HG02759 (cell line): Measurements from ENCODE around the gene HS6ST1.

ENCODE experiments used
- ATAC-seq: cut with Tn5 transposase; IDR thresholded peaks from one replicate; pipeline ENCODE4 v1.9.1; 2021; ENCODE audit warnings: mild to moderate bottlenecking, moderate library complexity; ENCODE audit not compliant: unreplicated experiment

HS6ST1 gene

DNA sequence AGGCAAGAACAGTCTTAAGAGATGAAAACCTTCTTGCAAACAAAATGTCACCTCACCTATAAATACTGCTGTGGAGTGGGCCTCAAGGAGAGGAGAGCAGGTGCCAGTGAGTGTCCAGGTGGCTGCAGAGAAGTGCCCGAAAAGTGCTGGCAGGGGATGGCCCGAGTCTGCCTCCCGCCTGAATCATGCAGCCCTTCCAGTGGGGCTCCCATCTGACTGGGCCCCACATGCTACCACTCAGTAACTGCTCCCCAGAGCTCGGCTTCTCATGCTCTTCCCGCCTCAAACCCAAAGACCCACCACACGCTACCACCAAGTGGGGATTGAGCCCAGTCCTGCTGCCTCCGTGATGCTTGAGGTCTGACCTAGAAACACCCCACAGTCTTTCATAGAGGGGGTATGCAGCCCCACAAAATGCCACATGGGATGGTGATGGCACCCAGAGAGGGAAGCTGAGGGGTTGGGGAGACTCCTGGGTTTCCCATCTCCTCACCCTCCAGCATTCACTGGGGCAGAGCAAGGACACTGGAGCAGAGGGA, 7.4 kb downstream of the HS6ST1 start:
- ATAC-seq, result no peak

- ATAC-seq, result no peak
Observed at GRCh38 chr2:128310761-128311160, 7.9 kb downstream of the HS6ST1 start.

GRCh38 chr2:128310094-128310716, 8.5 kb downstream of the HS6ST1 start:
- no peak for ATAC-seq

DNA sequence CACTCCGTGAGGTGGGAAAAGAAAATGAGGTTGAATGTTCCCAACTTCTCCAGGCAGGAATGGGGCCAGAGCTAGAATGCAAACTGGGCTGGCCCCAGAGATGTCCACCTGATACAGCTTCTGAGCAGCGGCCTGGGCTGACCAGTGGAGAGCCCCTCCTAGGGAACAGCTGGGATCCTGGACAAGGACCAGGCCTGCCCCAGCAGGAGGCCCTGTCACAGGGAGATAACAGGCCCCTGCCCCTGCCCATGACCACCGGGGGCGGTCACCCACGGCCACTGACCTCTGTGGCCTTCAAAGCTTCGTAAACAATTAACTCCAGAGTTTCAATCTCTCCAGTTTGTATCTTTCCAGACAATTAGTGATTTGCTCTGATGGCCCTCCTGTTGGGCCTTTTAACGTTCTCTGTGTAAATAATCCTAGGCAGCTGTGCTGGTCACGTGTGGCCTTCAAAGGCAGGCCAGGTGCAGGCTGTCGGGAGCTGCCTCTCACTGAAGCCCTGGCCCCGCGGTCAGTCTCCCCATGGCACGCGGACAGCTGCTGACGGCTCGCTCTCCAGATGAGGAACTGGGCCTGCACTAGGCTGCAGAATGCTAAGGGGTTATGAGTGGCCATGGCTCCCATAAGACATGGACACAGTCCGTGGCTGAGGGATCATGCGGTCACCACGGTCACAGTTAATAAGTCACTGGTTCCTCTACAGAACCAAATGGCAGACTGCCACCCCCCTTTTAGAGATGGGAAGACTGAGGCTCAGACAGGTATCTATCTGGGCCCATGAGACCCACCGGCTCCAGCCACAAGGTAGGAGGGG, 9.2 kb downstream of the HS6ST1 start:
- ATAC-seq, result no peak

DNA sequence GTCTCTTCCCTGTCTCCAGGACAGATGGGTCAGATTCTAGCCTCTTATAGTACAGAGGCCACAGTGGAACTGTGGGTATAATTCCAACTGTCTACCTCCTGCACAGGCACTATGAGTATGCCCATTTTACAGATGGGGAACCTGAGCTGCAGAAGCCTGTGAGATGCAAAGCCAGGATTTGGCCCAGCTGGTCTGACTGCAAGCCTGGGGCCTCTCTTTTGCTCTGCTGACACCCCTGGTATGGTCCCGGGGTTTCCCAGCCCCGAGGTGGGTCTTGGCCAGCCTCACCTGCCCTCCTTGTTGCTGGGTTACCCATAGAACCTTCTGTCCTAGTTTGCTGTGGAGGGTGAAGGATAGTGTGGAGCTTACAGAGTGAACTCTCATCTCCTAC, 9.8 kb downstream of the HS6ST1 start:
- no peak for ATAC-seq

DNA sequence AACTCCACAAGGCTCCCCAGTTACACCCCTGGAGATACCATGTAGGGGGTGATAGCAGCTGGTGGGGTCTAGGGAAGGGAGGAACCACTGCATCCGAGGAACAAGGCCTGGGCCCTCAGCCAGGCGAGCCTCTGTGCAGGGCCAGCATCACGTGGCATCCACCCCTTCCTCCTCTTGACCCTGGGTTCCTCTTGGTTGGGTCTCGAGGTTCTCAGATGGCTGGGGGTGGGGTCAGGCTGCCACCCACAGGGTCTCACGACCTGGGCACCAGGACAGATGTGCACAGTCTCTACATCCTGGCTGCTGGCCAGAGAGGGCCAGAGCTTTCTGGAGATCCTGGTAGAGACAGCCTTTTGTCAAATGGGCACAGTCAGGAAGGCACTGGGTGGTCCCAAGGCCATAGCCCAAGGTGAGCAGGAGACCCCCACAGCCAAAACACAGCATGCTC, 10.4 kb downstream of the HS6ST1 start:
- ATAC-seq, result no peak

- no peak for ATAC-seq
Observed at GRCh38 chr2:128307595-128307994, 11.1 kb downstream of the HS6ST1 start.

DNA sequence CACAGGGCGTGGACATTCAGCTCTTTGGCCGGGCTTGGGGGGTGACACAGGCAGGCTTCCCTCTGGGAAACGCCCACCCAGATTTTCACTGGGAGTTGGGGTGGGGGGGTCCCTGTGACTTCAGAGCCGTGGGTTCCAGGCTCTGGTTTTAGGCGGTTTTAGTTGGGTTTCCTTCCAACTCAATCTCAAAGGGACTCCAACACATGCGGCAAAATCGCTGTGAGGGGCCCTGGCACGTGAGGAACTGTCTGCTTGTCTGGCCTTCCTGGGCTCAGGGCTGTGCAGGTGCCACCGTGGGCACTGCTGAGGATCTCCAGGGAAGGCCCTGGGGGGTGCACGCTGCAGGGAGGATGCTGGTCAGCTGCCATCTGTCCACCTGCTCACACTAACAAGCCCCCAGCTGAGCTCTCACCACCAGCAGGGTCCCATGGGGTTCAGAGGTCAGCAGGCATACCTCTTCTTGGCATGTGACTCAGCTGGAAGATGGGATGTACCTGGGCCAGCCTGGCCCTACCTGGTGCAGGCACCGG, 11.7 kb downstream of the HS6ST1 start:
- no peak for ATAC-seq

DNA sequence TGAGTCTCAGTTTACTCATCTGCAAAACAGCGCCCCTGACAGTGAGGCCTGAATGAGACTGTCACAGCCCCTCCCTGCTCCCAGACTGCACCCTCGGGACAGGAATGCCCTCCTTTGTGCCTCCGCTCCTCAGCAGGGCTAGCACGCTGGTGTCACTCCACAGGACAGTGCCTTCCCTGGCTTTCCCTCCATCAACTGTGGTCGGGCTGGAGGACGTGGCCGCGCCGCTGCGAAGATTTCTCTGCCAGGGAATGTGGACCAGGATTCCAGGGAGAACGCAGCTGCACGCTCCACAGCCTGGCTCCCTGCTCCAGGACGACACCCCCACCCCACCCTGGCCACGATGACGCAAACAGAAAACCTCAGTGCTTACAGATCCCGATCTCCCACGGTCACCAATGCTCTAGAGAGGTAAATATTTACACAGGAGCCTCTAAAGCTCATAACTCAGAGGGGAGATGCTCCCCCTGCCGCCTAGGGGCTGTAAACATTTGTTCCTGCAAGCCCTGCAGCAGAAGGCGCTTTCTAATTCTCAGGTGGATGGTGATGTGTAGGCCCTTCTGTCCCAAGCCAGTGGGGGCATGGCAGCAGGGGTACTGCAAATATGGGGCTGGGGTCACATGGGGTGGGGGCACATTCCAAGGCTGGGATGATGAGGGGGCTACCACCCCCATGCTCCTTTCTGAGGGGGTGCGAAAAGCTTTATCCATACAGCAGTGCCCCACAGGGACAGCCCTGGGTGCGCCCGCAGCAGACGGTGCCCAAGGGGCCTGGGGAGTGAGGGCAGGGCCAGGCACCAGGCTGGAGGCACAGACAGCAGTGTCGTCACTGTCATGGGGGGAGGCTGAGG, 12.4 kb downstream of the HS6ST1 start:
- no peak for ATAC-seq

GRCh38 chr2:128305555-128306080, 13.1 kb downstream of the HS6ST1 start:
- ATAC-seq, result peak; percentile 80

DNA sequence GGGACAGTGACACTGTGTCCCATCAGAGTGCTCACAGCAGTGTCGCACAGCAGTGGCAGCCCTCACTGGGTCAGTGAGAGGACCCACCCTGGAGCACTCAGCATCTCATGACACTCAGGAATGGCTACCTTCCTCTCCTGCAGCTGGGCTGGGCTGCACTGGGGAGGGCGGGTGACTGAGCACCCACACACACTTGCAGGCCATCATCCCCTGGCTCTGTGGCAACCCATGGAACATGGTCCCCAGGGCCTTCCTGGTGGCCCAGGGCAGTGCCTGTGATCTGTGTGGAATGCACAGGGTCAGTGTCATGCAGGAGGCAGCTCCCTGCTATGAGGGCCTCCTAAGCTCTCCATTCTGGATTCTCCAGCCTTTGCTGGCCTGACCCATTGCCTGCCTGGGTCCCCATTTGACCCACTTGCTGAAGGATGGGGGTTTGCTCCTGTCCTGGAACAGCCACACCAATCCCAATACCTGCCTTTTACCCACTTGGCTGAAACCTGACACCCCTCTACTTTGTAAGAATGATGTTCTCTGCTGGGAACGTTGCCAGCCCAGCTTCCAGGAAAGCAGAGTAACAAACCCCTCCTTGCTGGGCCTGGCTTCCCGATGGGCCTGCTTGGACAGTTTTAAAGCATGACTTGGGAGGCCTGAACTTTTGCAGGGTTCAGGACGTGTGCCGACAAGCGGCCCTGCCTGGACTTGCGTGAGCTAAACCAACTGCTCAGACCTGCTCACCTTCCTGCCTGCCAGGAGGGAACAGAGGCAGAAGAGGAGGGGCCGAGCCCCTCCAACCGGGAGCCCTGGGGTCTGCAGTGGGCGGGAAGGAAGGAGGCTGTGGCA, 13.7 kb downstream of the HS6ST1 start:
- no peak for ATAC-seq

DNA sequence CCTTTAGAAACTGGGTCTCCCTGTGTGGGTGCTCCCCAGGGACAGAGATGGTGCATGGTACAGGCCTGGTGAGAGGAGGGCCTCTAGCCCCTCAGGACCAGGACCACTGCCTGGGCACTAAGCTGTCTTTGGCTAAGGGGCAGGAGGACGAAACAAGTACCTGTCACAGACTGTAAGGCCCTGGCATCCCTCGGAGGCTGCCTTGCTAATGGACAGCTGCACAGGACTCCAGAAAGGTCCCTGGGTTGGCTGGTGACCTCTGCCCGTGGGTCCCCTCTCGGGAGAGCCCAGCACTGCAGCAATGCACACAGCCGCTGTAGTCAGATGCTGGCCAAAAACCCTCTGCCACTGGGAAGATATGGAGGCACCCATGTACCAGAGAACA, 14.3 kb downstream of the HS6ST1 start:
- ATAC-seq, result no peak

- ATAC-seq, result no peak
Observed at GRCh38 chr2:128303911-128304310, 14.8 kb downstream of the HS6ST1 start.

DNA sequence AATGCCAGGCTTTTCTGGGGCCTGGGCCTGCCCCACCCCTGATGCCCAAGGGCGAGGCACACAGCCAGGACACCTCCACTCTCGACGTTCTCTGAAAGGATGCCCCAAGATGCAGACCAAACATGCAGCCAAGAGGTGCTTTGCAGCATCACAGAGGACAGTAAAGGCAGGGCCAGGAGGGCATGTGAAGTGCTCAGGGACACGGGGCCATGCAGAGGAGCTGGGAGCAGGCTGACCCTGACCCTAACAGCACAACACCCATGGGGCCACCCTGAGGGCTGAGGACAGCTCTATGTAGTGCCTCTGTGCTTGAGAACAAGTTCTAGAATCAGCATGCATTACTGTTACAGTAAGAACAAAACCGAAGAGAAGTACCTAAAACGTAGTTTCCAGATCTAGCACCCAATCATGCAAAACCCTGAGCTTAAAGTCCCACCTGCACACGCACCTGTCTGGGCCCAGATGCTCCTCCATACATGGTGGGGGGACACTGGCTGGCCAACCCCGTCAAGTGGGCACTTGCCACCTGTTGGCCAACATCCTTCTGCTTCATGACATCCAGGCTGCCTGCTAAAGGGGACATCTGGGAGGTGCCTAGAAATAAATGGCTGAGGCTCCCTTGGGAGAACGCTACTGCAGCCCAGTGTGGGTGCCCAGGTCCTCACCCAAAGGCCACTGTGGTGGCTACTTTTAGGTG, 15.4 kb downstream of the HS6ST1 start:
- ATAC-seq, result no peak

GRCh38 chr2:128302744-128303067, 16.0 kb downstream of the HS6ST1 start:
- ATAC-seq, result no peak

DNA sequence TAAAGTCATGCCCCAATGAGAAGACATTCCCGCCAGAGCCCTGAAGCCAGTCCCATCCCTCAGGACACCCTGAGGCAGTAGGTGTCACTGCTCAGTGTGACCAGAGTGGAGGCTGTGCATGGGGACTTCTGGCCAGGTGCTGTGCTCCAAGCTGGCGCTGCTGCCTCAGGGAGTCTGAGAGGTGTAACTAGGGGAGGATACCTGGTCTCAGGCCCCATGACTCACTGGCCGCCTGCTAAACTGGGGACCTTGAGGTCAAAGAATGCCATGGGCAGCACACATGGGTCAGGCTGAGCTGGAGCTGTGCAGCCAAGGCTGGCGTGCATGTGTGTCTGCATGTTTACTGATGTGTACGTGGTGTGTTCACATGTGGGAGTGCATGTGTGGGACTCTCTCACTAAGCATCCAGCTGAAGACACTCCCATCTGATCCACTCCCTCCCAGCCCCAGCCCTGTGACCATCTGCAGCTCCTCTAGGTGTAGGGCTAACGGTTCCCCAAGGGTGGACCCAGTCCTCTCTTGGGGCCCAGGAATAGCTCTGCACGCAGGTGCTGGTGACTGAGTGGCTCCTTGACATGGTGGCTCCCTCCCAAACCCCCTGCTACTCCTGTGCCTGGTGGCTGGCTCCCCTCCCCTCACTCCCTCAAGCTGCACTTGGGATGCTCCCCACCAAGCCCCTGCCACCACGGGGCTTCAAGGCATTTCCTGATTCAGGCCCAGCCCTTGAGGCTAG, 16.5 kb downstream of the HS6ST1 start:
- no peak for ATAC-seq

DNA sequence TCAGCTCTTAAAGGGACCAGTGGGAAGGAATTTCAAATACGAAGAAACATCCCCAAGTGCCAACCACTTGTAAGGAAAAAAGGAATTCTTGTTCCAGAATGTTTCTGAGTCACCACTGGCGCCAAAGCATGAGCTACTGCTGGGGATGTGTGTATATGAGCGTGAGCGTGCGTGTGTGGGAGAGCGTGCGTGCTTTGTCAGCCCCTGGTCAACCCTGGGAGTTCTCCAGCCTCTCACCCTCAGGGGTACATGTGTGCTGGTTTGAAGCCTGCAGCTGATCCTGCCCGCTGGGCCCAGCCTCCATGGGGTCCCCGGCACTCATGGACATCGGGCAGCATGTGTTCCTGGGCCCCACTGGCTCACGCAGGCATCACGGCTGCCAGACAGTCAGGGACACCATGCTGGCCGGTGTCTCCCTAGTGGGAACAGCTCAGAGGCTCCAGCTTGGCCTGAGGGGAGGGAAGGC, 17.1 kb downstream of the HS6ST1 start:
- ATAC-seq, result no peak

- no peak for ATAC-seq
Observed at GRCh38 chr2:128301021-128301420, 17.6 kb downstream of the HS6ST1 start.
